Hepatocyte (in vitro differentiated cells): ENCODE results near the gene CAPN12.

Experiments used
- CTCF ChIP-seq: fragments of 200-600 bp; sonication (generic); IDR thresholded peaks from 2 replicates; pipeline ENCODE4 v1.5.1; 2016; ENCODE audit warnings: antibody characterized with exemption, mild to moderate bottlenecking; ENCODE audit not compliant: poor library complexity
- EZH2 ChIP-seq: fragments of 200-600 bp; sonication (generic); IDR thresholded peaks from 2 replicates; pipeline ENCODE4 v1.6.1; 2016; ENCODE audit warnings: antibody characterized with exemption, mild to moderate bottlenecking, borderline replicate concordance

- no peak for TF ChIP-seq CTCF
- TF ChIP-seq EZH2, result no peak
Measured at GRCh38 chr19:38697641-38698071, 46.6 kb downstream of the CAPN12 start.
